Lower leg skin (tissue), 4 donors: ENCODE measurements around the gene TFEB. TPM values are rescaled to one million over a fixed set of nuclear protein-coding genes. Genes with fewer than 3 reads are reported as not detected.

Experiments used
- DNase-seq, 2 donors: peaks; one replicate each; pipeline ENCODE4 v3.0.0-alpha.2; 2019; ENCODE audit warnings: low spot score in 2 of 2
- H3K4me3 ChIP-seq: fragments of 200-600 bp; sonication (generic); 2 replicates; pipeline ENCODE4 v1.5.1; 2017; ENCODE audit warnings: mild to moderate bottlenecking, low read depth; ENCODE audit not compliant: poor library complexity, severe bottlenecking
- POLR2A ChIP-seq, 2 donors: fragments of 450-650 bp; IDR thresholded peaks; one replicate each; pipeline ENCODE4 v1.6.1; 2016 to 2017; ENCODE audit warnings: antibody characterized with exemption in 2 of 2, mild to moderate bottlenecking in 1 of 2, moderate library complexity in 1 of 2
- WGBS, 2 donors: methylation state at CpG; one replicate each; pipeline ENCODE4 v1.1.5; 2018; 5-methylcytosine and 5-hydroxymethylcytosine counted together
- intact Hi-C: fragments of 100-400 bp; cut with DNase I; formaldehyde crosslinking; loops from one replicate; pipeline ENCODE4 v1.15.0; 2023; ENCODE audit warnings: low total_unique reads
- total RNA-seq, 4 donors: library from RNA; depleted of rRNA; stranded (reverse); fragments of >200 nt; gene quantifications; one replicate each; pipeline ENCODE4 v1.1.0, GENCODE V29; 2016
- TF ChIP-seq, protein P1 (sequence below), 3 donors: fragments of 450-650 bp; IDR thresholded peaks; one replicate each; pipeline ENCODE4 v1.5.1; 2016; ENCODE audit warnings: antibody characterized with exemption in 3 of 3, mild to moderate bottlenecking in 3 of 3, moderate library complexity in 2 of 3

The TFEB gene
- total RNA-seq, 4 donors from 2014 or later = 20.2 to 38.3 (median 26.0) TPM

DNA sequence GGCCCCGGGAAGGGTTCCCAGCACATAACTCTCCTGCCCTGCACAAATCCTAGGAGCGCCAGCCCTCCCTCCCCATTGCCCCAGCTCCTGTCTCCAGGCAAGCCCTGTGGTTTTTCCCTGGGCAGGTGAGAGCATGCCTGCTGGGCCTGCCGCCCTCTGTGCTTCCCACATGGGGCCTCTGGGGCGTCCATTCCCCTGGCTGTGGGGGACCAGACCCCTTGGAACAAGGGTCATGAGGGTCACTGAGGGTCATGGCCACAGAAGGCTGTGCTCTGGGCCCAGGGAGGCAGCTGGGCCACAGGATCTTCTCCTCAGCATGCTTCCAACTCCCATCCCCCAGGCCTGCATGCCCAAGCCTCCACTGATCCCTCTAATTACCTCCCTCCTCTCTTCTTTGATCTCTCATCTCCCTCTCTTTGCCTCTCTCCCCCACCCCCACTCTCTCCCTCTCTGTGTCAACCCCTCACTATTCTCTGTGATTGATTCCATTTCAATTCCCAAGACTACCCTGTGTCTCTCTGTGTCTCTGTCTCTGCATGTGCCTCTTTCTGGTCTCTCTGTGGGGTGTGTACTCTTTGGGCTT is 91.0 kb downstream of the TFEB start:
- DNase-seq = no peak
- WGBS, 2 donors = 56 to 72% methylated on average over 4 of the region's 4 CpGs
- TF ChIP-seq, protein P1, sequence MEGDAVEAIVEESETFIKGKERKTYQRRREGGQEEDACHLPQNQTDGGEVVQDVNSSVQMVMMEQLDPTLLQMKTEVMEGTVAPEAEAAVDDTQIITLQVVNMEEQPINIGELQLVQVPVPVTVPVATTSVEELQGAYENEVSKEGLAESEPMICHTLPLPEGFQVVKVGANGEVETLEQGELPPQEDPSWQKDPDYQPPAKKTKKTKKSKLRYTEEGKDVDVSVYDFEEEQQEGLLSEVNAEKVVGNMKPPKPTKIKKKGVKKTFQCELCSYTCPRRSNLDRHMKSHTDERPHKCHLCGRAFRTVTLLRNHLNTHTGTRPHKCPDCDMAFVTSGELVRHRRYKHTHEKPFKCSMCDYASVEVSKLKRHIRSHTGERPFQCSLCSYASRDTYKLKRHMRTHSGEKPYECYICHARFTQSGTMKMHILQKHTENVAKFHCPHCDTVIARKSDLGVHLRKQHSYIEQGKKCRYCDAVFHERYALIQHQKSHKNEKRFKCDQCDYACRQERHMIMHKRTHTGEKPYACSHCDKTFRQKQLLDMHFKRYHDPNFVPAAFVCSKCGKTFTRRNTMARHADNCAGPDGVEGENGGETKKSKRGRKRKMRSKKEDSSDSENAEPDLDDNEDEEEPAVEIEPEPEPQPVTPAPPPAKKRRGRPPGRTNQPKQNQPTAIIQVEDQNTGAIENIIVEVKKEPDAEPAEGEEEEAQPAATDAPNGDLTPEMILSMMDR (IDR thresholded peaks at IDR 0.05) = no peak
- no peak for TF ChIP-seq POLR2A (IDR thresholded peaks at IDR 0.05)
- H3K4me3 ChIP-seq = no peak overlapping the region
- intact Hi-C loops = no loop called here

DNA sequence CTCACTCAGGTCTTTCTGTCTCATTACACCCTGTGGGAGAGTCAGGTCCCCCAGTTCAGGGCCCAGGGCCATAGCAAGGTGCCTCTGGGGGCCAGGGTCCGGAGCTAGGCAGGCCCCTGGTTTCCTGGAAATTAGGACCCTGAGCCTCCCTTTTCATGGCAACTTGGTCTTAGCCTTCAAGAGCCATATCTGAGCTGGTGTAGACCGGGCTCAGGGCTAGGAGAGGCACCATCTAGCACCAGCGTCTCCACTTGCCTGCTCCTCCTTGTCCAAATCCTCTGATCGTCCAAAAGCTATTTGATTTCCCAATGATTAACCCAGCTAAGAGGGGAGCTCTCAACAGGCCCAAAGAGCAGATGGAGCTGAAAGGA is 91.5 kb downstream of the TFEB start:
- intact Hi-C loops = no loop called here
- TF ChIP-seq, protein P1 (IDR thresholded peaks at IDR 0.05) = no peak
- no peak for TF ChIP-seq POLR2A (IDR thresholded peaks at IDR 0.05)
- DNase-seq = no peak
- no peak overlapping the region for H3K4me3 ChIP-seq
- WGBS, 2 donors = 80 to 81% methylated on average over 4 of the region's 4 CpGs

DNA sequence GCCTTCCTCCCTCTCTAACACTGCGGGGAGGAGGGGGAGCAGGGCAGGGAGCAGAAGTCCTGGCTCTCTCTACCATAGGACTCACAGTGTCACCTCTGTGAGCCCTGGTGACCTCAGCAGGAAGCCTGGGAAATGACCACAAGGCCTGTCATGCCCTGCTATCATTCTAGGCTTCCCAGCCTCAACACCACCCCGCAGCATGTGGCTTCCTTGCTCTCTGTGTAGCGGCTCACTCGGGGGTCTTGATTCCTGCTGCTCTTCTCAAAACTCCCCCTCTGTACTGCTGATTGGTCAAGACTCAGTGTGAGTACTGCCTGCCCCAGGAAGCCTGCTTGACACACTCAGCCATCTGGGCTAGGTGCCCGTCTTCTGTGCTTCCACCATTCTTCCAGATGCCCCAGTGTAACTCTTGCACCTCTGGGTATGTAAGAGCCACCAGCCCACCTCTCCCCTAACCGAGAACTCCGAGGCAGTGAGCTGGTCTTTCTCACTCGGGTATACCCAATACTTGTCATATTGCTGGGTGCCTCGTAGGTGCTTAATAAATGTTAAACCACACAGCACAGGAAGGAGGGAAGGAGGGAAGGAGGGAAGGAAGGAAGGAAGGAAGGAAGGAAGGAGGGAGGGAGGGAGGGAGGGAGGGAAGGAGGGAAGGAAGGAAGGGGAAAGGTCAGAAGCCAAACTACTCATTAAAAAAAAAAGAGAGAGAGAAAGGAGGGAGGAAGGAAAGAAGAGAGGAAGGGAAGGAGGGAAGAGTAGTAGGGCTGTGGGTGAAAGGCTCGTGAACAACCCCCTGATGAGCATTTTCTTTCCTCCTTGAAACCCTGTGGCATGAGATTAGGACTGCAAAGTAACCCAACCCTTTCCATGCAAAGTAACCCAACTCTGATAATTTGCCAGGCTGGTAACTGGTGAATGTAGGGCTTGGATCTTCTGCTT is 92.2 kb downstream of the TFEB start:
- 77% methylated on average over 10 of the region's 10 CpGs for WGBS, 2 donors
- DNase-seq = no peak
- intact Hi-C loops = no loop called here
- H3K4me3 ChIP-seq = no peak overlapping the region
- TF ChIP-seq, protein P1 (IDR thresholded peaks at IDR 0.05) = no peak
- TF ChIP-seq POLR2A (IDR thresholded peaks at IDR 0.05) = no peak

DNA sequence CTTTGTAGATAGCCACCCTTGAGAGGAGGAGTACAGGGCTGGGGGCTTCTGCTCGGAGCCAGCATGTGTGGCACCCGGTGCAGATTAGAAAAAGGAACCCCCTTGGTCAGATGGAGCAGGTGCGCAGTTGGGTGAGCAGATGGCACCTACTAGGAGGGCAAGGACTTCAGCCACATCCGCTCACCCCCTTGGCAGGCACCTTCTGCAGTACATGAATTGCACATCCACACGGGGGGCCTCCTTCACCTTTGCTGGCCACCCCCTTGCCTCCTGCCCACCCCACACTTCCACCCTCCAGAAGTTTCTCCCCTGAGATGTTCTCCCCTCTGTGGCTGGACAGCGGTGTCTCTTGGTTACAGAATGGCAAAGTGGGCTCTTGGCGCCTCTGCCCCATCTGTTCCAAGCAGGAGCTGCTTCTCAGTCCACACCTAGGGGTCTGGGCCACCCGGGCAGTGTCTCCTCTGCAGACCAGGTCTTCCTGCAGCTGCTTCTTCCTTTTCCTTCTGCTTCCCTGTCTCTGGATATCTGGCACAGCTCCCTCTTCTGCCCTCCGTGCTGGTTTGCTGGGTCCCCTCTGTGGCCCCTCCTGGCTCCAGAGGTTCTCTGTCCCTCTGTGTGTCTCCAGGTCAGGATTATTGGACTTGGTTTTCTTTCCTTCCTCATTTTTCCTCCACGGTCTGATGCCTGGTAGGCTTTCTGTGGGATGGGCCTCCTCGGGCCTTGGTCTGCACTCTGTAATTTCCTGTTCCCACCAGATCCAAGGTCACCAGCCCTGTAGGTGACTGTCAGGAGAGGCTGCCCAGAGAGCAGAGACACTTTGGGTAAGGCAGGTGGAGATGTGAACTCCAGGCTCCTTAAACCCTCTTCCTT is 93.1 kb downstream of the TFEB start:
- intact Hi-C loops = no loop called here
- WGBS, 2 donors = 74 to 79% methylated on average over 11 of the region's 11 CpGs
- TF ChIP-seq, protein P1 (IDR thresholded peaks at IDR 0.05) = no peak
- TF ChIP-seq POLR2A (IDR thresholded peaks at IDR 0.05) = no peak
- no peak overlapping the region for H3K4me3 ChIP-seq
- no peak for DNase-seq

DNA sequence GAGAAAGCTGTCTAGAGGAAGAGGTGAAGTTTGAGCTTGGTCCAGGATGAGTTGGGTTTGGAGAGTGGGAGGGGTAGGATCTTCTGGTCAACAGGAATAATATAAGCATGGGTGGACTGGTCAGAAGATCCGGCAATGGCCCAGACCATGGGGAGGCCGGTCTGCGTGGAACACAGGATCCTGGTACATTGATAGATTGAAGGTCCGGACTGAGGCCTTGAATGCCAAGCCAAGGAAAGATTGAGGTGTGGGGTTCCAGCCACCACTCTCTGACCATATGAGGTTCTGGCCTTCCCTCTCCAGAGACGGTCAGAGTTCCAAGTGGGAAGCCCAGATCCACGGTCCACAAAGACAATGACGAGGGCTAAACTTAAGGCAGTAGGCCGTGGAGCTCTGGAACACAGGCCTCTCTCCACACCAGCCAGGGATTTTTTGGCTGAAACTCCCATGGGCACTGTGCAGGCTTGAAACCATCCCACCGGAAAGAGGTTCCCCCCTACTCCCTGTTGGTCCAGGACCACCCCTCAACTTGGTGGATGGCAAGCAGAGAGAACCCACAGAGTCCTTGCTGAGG is 94.0 kb downstream of the TFEB start:
- 84 to 92% methylated on average over 9 of the region's 9 CpGs for WGBS, 2 donors
- DNase-seq = no peak
- TF ChIP-seq, protein P1 (IDR thresholded peaks at IDR 0.05) = no peak
- no peak for TF ChIP-seq POLR2A (IDR thresholded peaks at IDR 0.05)
- no peak overlapping the region for H3K4me3 ChIP-seq
- intact Hi-C loops = no loop called here
